Posterior cingulate gyrus (tissue), 11 donors: ENCODE measurements around the gene CREB3L2.
"Not testable (repeated sequence)": the region's sequence is repeated elsewhere in the genome, so short reads cannot be mapped to it uniquely, and the experiment has no call there.

ENCODE experiments used
- DNase-seq, 10 donors: peaks; one replicate each; pipeline versions ENCODE4 v3.0.0 to v3.0.0-alpha.2; 2020 to 2021; ENCODE audit warnings: mixed read lengths in 3 of 10
- intact Hi-C: fragments of 100-400 bp; cut with DNase I; formaldehyde crosslinking; loops from one replicate; pipeline ENCODE4 v1.15.1; 2023

Gene CREB3L2, protein sequence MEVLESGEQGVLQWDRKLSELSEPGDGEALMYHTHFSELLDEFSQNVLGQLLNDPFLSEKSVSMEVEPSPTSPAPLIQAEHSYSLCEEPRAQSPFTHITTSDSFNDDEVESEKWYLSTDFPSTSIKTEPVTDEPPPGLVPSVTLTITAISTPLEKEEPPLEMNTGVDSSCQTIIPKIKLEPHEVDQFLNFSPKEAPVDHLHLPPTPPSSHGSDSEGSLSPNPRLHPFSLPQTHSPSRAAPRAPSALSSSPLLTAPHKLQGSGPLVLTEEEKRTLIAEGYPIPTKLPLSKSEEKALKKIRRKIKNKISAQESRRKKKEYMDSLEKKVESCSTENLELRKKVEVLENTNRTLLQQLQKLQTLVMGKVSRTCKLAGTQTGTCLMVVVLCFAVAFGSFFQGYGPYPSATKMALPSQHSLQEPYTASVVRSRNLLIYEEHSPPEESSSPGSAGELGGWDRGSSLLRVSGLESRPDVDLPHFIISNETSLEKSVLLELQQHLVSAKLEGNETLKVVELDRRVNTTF

DNA sequence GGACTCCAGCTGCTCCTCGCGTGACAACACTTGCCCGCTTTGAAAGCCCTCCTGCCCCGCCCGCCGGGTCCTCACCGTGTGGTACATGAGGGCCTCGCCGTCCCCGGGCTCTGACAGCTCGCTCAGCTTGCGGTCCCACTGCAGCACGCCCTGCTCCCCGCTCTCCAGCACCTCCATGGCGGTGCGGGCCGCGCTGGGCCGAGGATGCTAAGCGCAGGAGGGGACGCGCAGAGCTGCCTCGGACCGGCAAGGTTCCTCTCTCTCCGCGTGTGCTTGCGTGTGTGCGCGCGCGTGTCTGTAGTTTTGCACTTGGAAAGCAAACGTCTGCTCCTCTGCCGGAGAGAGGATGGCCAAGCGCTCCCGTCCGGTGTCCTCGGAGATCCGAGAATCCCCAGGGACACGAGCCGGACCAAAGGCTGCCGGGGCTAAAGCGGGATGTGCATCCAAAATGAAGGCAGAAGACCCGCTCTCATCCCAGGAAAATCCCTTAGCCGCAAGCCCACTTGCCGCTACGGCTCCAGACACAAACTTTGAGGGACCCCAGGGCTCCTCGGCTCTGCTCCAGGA, at the start of gene CREB3L2:
Gene CREB3L2 (minus strand): TSS at position 558 of the 567 bp plus-strand sequence. CDS start 381 bp downstream, at position 177.
- peak in 7 of 10 donors; percentile 49 to 92 (median 65) for DNase-seq
- intact Hi-C loops = no loop called here

DNA sequence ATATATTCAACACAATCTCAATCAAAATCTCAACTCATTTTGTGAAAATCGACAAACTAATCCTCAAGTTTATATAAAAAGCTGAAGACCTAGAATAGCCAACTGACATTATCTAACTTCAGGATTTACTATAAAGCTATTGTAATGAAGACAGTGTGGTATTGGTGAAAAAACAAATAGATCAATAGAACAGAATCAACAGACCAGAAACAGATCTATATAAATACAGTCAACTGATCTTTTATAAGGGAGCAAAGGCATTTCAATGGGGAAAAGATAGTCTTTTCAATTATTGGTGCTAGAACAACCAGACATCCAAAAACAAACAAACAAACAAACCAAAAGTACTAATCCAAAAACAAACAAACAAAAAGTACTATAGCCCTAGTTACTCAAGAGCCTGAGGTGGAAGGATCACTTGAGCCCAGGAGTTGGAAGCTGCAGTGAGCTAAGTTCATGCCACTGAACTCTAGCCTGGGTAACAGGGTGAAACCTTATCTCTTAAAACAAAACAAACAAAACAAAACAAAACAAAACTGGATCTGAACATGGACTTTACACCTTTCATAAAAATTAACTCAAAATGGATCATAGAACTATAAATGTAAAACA, 47.7 kb upstream of the CREB3L2 start:
- no peak for DNase-seq
- intact Hi-C loops = no loop called here

DNA sequence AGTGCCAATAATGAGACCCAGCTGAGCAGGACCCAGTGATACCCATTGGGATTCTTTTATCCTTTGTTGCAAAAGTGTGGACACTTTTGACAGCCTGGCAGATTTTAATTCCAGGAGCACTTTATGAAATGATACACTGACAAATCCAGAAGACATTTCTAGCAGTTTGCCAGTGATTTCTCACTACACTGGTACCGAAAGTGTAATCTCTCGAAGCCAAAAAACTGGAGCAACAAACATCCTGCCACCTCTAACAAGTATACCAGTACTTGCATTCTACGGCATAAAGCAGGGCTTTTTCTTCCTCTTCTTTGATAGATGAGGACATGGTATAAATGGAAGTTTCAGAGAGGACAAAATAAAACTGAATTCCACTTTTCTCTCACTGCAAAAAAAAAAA, 46.0 kb upstream of the CREB3L2 start:
- intact Hi-C loops = no loop called here
- no peak for DNase-seq

DNA sequence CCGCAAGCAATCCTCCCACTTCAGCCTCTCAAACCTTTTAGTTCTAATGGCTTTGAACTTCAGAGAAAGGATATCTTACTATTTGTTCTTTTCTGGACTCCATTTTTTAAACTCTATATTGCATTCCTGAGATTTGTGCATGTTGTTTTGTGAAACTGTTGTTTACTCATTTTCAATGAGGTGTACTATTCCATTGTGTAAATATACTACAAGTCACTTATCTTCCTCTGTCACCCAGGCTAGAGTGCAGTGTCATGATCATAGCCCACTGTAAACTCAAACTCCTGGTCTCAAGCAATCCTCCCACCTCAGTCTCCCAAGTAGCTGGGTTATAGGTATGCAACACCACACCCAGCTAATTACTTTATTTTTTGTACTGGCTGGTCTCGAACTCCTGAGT, 43.0 kb upstream of the CREB3L2 start:
- DNase-seq = no peak
- intact Hi-C loops = no loop called here

DNA sequence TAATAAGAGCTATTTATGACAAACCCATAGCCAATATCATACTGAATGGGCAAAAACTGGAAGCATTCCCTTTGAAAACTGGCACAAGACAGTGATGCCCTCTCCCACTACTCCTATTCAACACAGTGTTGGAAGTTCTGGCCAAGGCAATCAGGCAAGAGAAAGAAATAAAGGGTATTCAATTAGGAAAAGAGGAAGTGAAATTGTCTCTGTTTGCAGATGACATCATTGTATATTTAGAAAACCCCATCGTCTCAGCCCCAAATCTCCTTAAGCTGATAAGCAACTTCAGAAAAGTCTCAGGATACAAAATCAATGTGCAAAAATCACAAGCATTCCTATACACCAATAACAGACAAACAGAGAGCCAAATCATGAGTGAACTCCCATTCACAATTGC, 38.2 kb upstream of the CREB3L2 start:
- DNase-seq, intact Hi-C loops: not testable (repeated sequence)

DNA sequence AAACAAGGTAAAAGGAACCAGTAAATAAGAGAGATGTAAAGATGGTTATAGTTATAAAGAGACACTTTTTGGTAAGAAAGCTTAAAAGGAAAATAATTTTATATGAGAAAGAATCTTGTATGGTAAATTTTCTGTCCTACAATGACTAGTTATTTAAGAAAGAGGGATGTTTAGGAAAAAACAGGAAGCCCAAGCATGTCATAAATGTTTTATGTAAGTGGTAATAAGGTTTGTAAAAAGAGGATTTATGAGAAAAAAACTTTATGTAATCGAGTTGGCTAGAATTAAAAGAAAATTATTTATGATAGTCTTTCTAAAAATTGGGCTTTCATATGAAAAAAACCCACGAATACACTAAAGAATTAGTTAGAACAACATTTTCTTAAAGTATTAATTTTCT, 34.2 kb upstream of the CREB3L2 start:
- intact Hi-C loops = no loop called here
- no peak for DNase-seq

DNA sequence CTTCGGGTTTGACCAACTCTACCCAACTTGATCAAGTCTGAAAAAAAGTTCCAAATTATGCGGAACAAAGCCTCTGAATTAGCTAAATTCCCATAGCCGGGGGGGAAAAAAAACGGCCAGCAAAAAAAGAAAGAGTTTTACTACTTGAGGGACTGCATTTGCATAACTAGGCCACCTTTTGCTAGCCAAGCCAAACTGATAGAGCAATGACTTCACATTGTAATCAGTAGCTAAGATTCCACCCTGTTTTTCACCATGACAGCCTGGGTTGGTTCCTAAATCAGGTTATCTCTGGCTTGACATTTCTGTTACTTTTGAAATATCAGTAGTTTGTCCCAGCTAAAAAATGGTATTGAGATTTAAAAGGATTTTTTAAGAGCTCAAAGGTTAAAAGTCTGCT, 31.4 kb upstream of the CREB3L2 start:
- DNase-seq = no peak
- intact Hi-C loops = no loop called here

DNA sequence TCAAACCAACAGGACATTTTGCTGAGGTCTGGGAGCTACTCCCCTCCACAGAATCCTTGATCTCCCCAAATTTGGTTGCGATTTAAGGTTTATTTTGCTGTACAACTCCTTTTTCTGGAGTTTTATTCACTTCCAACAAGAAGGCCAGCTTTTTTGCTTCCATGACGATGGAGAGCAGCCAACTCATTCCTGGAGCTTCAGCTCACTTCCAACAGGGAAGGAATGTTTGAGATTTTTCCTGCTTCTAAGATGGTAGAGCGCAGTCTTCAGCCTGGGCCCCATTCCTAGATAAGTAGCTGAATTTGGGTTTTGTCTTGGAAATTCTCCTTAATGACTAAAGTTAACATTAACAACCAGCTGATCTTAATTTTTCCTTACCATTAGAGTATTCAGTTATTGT, 30.9 kb upstream of the CREB3L2 start:
- DNase-seq = no peak
- intact Hi-C loops = no loop called here

DNA sequence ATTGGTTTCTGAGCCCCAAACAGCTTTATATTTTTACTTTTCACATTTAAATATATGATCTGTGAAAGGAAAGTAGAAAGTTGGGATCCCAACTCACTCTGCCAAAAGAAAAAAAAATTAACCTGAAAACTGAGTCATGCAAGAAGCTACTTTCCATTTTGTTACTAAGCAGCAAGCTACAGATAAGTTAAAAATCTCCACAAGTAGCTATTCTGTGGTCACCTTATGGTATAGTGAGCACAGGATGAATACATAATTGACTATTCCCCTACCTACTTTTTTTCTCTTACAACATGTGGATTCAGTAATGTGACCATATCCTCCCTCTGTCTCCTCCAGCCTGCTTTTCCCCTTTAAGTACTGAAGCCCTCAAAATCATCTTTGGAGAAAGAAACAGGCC, 30.3 kb upstream of the CREB3L2 start:
- intact Hi-C loops = no loop called here
- no peak for DNase-seq

DNA sequence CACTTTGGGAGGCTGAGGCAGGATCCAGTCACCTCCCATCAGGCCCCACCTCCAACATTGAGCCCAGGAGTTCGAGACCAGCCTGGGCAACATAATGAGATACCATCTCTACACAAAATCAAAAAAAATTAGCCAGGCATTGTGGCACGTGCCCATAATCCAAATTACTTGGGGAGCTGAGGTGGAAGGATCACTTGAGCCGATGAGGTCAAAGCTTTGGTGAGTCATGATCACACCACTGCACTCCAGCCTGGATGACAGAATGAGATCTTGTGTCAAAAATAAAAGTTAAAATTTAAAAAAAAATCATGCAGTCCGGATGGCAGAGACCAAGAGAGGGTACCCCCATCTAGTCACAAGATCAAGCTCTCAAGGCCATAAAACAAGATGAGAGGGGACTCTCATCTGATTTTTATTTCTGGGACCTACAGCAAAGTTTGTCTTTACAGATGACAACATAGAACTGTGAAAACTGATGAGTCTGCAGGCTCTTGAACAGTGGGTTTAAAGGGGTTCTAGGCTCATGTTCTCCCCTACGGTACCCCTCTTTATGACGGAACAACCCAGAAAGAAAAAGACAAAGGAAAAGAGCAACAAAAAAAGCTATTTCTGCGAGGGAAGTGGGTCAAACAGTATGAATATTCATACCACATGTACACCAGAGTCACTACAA, 28.9 kb upstream of the CREB3L2 start:
- intact Hi-C loops = no loop called here
- DNase-seq = no peak

DNA sequence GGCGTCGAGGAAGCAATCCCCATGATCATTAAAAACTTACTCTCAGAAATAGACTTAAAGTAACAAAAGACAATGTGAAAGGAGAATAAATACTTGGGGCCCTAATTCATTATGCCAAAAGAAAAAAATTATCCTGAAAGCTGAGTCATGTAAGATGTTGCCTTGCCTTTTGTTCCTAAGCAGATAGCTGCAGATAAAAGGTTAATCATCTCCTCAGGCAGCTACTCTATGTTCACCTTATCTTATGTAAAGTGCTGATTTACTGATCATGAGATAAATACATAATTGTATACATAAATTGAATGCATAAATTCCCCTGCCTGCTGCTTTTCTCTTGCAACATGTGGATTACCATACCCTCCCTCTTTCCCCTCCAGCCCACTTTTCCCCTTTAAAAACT, 28.1 kb upstream of the CREB3L2 start:
- intact Hi-C loops = no loop called here
- DNase-seq = no peak

DNA sequence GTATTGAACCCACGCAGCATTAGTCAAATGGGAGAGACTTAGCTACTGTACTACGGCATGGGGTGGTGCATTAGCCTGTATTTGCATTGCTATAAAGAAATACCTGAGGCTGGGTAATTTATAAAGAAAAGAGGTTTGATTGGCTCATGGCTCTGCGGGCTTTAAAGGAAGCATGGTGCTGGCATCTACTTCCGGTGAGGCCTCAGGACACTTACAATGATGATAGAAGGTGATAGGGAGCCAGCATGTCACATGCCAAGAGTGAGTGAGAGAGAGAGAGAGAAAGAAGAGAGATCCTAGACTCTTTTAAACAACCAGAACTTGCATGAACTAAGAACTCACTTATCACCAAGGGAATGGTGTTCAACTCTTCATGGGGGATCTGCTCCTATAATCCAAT, 27.2 kb upstream of the CREB3L2 start:
- no peak for DNase-seq
- intact Hi-C loops = no loop called here

DNA sequence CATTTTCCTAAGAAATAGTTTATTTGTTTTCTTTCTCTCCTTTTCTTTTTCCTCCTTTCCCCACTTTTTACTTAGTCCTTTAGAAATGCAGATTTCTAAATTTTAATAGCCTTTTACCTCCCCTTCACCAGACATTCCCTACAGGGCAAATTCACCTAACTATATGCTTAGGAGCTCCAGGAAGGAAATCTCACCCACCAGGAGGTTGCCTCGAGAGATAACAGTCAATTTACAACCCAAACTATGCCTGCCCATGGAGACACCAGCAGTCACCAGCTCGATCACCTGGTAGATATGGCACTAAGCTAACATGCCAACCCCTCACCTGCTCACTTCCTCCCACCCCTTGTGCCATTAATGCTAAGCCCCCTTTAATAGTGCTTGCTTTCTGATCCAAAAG, 25.2 kb upstream of the CREB3L2 start:
- DNase-seq = no peak
- intact Hi-C loops = no loop called here

DNA sequence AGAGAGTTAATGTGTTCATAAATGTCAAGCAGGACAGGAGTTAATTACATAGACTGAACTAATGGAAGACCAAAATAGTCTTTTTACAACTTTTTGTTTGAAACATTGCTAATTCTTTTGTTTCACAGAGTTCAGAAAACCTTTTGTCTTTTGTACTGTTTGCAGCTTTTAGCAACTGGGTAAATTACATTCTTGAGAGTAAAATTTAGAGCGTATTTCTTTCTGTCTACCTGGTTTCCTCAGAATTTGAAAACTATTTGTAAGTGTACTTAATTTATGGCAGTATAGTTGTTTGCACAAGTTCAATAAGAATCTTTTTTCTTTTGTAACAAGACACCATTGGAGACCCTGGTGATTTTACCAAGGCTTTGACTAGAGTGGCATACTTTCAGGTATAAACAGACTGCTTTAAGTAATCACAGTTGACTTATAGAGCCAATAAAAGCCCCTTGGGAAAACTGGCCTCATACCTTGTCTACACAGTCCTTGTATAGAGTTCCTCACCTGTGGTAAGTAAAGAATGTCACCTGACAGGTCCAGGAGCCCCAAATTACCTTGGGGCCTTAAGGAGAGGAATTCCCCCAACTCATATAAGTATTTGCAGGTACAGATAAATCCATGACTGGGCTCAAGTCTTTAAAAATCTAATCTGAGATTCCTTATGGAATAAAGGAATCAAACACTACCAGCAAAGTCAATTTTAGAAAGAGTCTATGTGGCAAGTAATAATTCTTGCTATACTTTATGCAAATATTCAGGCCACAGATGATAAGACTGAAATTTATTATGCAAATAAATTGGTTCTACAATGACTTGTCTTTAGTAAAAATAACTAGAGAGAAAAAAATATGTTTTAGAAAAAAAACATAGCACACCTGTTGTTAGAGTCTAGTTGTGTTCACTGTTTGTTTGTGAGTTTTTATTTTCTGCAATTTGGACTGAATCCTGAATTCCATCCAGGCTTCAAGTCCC, 23.6 kb upstream of the CREB3L2 start:
- intact Hi-C loops = no loop called here
- no peak for DNase-seq

DNA sequence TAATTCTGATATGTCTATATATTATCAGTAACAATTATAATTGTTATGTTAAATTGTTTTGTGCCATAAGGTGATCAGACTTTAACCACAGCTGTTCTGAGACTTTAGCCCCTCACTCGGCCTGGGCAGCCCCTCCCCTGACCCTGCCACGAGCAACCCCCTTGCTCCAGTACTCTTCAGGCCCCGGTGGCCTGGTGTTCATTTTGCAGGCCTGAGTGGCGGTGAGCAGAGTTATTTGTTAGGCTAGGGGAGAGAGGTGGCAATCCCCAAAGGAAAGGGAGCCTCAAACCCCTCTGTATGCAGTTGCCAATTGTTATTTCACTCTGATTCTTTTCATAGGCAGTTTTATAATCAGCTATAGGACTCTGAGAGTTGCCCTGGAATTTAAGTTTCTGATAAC, 22.9 kb upstream of the CREB3L2 start:
- intact Hi-C loops = no loop called here
- no peak for DNase-seq

DNA sequence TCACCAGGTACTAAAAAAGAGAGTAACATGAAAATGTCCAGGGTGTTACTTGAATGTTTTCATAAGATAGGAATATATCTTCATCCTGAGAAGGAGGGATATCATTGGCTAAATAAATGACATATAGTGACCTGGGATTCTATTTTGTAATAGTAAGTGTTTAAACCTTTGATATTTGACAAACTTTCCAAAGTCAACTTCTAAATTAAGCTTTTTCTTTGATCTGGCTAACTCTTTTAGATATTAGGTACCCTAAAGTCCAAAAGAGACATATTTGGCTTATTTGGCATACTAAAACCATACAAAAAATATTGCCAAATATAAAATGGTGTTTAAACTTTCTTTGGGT, 22.4 kb upstream of the CREB3L2 start:
- intact Hi-C loops = no loop called here
- DNase-seq = no peak

DNA sequence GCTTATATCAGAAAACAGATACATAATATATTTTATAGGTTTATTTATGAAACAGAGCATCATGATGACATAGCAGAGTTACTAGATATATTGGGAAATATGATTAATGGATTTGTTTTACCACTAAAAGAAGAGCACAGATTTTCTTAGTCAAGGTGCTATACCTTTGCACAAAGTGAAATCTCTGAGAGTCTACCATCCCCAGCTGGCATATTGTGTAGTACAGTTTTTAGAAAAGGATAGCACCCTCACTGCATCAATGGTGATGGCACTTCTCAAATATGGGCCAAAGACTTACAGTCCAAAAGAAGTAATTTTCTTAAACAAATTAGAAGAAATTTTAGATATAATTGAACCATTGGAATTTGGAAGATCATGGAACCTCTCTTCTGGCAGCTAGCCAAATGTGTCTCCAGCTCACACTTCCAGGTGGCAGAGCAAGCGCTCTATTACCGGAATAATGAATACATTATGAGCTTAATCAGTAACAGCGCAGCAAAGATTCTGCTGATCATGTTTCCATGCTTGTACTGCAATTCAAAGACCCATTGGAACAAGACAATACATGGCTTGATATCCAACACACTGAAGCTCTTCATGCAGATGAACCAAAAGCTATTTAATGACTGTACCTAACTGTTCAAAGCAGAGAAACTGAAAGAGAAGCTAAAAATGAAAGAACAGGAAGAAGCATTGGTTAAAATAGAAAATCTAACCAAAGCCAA, 21.9 kb upstream of the CREB3L2 start:
- intact Hi-C loops = no loop called here
- DNase-seq = no peak

DNA sequence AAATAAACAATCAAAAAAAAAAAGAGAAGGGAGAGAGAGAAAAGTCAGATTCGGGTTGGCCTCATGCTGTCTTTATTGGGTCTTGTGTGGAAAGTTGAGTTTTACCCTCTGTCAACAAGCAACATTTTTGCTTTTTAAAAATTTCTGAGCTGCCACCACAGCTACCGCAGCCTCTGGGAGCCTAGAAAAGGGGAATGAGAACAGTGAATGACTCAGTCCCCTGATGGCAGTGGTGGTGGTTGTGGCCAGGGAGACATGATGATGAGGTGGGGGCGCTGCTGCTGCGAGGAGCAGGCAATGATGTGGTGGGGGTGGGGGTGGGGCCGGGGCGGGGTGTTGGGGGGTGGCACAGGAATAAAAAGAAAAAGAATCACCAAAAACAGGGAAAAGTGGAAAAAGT, 20.0 kb upstream of the CREB3L2 start:
- no peak for DNase-seq
- intact Hi-C loops = no loop called here

DNA sequence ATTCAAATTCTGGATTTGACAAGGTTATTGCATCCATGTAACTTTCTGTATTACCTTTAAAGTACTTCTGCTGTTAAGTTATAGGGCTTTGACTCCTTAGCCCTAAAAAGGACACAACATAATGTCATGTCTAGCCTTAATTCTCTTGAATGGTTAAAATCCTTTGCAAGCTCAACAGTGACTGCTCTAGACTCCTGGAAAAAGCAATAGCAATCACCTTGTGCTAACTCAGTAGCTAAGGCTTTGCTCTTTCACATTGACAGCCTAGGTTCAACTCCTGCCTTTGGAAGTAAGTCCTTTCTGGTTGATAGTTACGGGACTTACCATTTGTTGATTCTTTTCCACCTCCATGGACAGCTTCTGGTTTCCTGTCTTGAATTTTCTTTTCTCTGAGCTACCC, 16.1 kb upstream of the CREB3L2 start:
- no peak for DNase-seq
- intact Hi-C loops = no loop called here

DNA sequence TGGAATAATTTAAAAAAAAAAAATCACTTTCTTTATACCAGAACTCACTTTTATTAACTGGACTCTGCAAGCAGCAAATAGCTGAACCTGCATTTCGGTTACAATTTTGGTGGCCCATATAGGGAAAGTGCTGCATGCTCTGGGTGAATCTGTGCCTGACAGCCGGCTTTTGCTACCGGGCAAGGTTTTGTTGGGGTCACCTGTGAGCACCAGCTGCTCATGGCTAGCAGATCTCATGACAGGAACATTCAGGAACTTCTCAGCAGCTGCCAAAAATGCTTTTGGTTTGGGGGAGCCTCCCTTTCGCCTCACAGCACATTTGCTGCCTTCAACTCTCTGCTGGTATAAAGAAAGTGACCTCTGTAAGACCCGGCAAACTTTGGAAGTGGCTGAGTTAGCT, 13.2 kb upstream of the CREB3L2 start:
- DNase-seq = no peak
- intact Hi-C loops = no loop called here
